Liver (tissue), 3 donors: ENCODE measurements around the gene STAG3.

Experiments used
- CTCF ChIP-seq: fragments of 150-350 bp; IDR thresholded peaks from 2 replicates; pipeline ENCODE4 v1.5.1; 2017; ENCODE audit warnings: improper control_type of control experiment, low read depth, low read length; ENCODE audit not compliant: missing input control
- EGR1 ChIP-seq, 2 donors: IDR thresholded peaks; 2 replicates each; pipeline ENCODE4 v1.6.1; 2016 to 2018; ENCODE audit warnings: antibody characterized with exemption in 2 of 2, low read depth in 2 of 2
- FOXA1 ChIP-seq: IDR thresholded peaks from 2 replicates; pipeline ENCODE4 v1.6.1; 2016; ENCODE audit warnings: antibody characterized with exemption
- FOXA2 ChIP-seq: IDR thresholded peaks from 2 replicates; pipeline ENCODE4 v1.6.1; 2016; ENCODE audit warnings: antibody characterized with exemption
- GABPA ChIP-seq, 2 donors: IDR thresholded peaks in 1 of 2; conservative IDR thresholded peaks in 1 of 2; 2 replicates each; pipeline ENCODE4 v1.6.1; 2016; ENCODE audit warnings: antibody characterized with exemption in 2 of 2, mild to moderate bottlenecking in 1 of 2, moderate library complexity in 1 of 2
- NR2F2 ChIP-seq: IDR thresholded peaks from 2 replicates; pipeline ENCODE4 v1.6.1; 2016; ENCODE audit warnings: antibody characterized with exemption
- donor health status: healthy.
- donor health status: healthy.

- TF ChIP-seq CTCF (no peak), FOXA1 (no peak), GABPA (IDR thresholded peaks at IDR 0.05 in 1 of 2, conservative IDR thresholded peaks at IDR 0.05 in 1 of 2) (no peak), FOXA2 (no peak), NR2F2 (no peak), EGR1 (IDR thresholded peaks at IDR 0.05; ENCODE audit: low read depth in 2 of 2) (no peak)
Observed at GRCh38 chr7:100166317-100166940, 11.3 kb upstream of the STAG3 start.
